Measurements from ENCODE around the gene FAM199X. TPM values are rescaled to one million over a fixed set of nuclear protein-coding genes. Genes with fewer than 3 reads are reported as not detected.

The FAM199X gene
- total RNA-seq (2022; extraction: Qiagen RNA extraction; ENCODE audit: low read depth), result 8.8 to 19.4 TPM (median 17.3 TPM) in 5 replicates

DNA sequence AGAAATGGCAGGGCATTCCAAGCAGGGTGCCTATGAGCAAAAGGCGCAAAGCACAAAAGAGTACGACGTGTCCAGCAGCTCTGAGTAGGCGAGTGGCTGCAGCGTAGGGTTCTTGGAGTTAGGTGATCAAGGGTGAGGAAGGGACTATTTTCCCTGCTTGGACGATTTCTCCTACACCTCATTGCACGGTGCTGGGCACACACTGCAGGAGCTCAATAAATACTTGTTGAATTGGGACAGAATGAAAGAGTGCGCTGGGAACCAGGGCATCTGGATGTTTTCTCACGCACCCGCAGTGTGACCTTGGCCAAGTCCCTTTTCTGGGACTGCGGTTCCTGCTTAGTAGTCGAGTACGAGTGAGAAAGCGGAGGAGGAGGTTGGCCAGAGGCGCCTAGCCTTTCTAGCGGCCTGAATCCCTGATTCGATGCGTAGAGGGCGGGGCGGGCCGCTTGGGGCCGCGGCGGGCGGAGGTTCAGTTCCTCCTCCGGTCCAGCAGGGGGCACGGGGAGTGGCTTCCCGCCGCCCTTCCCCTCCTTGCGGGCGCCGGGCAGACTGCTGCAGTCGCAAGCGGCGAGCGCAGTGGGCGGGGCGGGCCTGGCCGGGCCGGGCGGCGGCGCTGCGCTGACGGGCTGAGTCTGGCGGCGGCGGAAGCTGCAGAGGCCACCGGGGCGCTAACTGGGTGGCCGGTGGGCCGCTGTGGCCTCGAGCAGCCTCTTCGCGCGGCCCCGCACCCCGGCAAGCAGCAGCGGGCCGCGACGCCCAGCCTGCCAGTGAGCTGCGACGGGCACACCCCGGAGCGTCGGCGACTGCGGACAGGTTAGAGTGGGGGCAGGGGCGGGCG is at the start of gene FAM199X:
FAM199X (plus strand) TSS at position 560 of the 841 bp plus-strand sequence. CDS start 333 bp downstream, outside the sequence.

DNA sequence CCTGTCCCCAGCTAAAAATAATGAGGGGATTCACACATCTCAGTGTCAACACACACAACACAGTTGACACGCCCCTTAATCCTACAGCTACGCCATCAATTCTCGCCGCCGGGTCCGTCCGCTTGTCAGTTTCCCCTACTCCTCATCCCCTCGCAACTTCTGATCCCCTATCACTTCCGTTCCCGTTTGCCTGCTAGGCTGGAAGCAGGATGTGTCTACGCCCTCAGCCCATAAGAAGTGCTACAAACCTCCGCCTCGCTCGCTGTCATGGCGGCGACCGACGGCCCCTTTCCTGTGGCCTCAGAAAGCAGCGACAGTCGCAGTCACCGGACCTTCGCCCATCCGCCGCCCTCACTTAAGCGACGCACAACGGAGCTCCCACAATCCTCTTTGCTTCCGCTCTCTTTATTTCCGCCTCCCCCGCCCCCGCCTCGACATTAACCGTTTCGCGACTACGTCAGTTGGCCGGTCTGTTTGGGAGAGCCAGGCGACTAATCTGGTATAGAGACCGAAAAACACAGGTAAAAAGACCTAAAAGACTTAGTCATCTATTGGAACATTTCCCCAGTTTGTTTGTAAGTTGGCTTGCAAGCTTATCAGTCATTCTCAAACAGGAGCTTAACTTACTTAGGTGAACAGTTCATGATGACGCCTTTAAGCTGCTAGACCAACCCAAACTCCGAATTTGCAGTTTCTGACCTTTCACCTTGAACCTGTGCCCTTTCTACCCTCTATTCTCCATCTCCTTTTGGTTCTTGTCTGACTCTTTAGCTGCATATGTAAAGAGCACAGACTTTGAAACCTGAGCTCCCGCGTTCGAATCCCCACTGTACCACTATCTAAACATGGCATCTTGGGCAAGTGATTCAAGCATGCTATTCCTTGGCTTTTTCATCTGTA is 9.4 kb upstream of the FAM199X start, which contains the start of gene SLC25A53:
SLC25A53 (minus strand) TSS at position 380 of the 900 bp plus-strand sequence. CDS start 51,752 bp downstream, outside the sequence.

Other genes starting within 250 kb of the FAM199X start
- 4.1 to 7.8 TPM (median 6.1 TPM) in 5 replicates for gene TMSB15B, start 203.8 kb upstream of the FAM199X start, total RNA-seq (2022; extraction: Qiagen RNA extraction; ENCODE audit: low read depth)
- gene H2BW1, start 152.7 kb upstream of the FAM199X start, total RNA-seq (2022; extraction: Qiagen RNA extraction; ENCODE audit: low read depth), result not detected in 5 replicates
- gene H2BW2, start 126.5 kb upstream of the FAM199X start, total RNA-seq (2022; extraction: Qiagen RNA extraction; ENCODE audit: low read depth), result not detected in 5 replicates
- 0.09 to 0.24 TPM (median 0.12 TPM) in 4 of 5 replicates, not detected in the other for gene TMSB15C, start 90.2 kb upstream of the FAM199X start, total RNA-seq (2022; extraction: Qiagen RNA extraction; ENCODE audit: low read depth)
- gene ZCCHC18, start 53.9 kb upstream of the FAM199X start, total RNA-seq (2022; extraction: Qiagen RNA extraction; ENCODE audit: low read depth), result 0.29 to 0.51 TPM in 2 of 5 replicates, not detected in the others
- gene SLC25A53, start 9.4 kb upstream of the FAM199X start, total RNA-seq (2022; extraction: Qiagen RNA extraction; ENCODE audit: low read depth), result 3.4 to 5.9 TPM (median 5.3 TPM) in 5 replicates
- 0.14 to 0.16 TPM in 2 of 5 replicates, not detected in the others for gene ESX1, start 88.5 kb downstream of the FAM199X start, total RNA-seq (2022; extraction: Qiagen RNA extraction; ENCODE audit: low read depth)